Prostate gland (tissue), 2 donors: ENCODE results near the gene COLEC11. TPM values are rescaled to one million over a fixed set of nuclear protein-coding genes. Genes with fewer than 3 reads are reported as not detected.

Experiments used
- DNase-seq: peaks from one replicate; pipeline ENCODE4 v3.0.0-alpha.2; 2019; ENCODE audit warnings: low spot score
- H3K27ac ChIP-seq, 2 donors: fragments of 200-600 bp; sonication (generic); 2 replicates each; pipeline ENCODE4 v1.5.1; 2017 to 2019
- H3K27me3 ChIP-seq: fragments of 200-600 bp; sonication (generic); replicated peaks from 2 replicates; pipeline ENCODE4 v1.5.1; 2019; ENCODE audit not compliant: insufficient read depth
- H3K36me3 ChIP-seq, 2 donors: fragments of 200-600 bp; sonication (generic); 1 replicate in 1 of 2; 2 replicates in 1 of 2; pipeline versions ENCODE4 v1.5.1 to v1.8.1; 2017 to 2019
- H3K4me1 ChIP-seq: fragments of 200-600 bp; sonication (generic); replicated peaks from 2 replicates; pipeline ENCODE4 v1.5.1; 2019
- H3K4me3 ChIP-seq, 2 donors: fragments of 200-600 bp; sonication (generic); 2 replicates each; pipeline ENCODE4 v1.5.1; 2017 to 2019
- H3K9me3 ChIP-seq: fragments of 200-600 bp; sonication (generic); 2 replicates; pipeline ENCODE4 v1.5.1; 2017
- POLR2A ChIP-seq: fragments of 450-650 bp; IDR thresholded peaks from one replicate; pipeline ENCODE4 v1.6.1; 2016; ENCODE audit warnings: antibody characterized with exemption, mild to moderate bottlenecking
- POLR2AphosphoS5 ChIP-seq: sonication (generic); formaldehyde crosslinking; IDR thresholded peaks from one replicate; pipeline ENCODE4 v1.6.1; 2017; ENCODE audit warnings: antibody characterized with exemption
- WGBS: methylation state at CpG from one replicate; pipeline ENCODE4 v1.1.5; 2018; 5-methylcytosine and 5-hydroxymethylcytosine counted together
- intact Hi-C: fragments of 100-400 bp; cut with DNase I; formaldehyde crosslinking; loops from one replicate; pipeline ENCODE4 v1.14.2; 2022
- total RNA-seq, 2 donors: library from RNA; depleted of rRNA; stranded (reverse); fragments of >200 nt; gene quantifications; one replicate each; pipeline ENCODE4 v1.1.0, GENCODE V29; 2016
- TF ChIP-seq, protein P1 (sequence below), 4 experiments: fragments of 200-600 bp in 2 of 4; fragments of 450-650 bp in 2 of 4; sonication (generic) in 2 of 4; IDR thresholded peaks; 1 replicate in 3 of 4; 2 replicates in 1 of 4; pipeline ENCODE4 v1.5.1; 2016 to 2019; ENCODE audit warnings: antibody characterized with exemption in 4 of 4, mild to moderate bottlenecking in 2 of 4, moderate library complexity in 2 of 4

COLEC11 gene
- total RNA-seq, 2 donors from 2014 or later, result 2.9 to 10.5 TPM

DNA sequence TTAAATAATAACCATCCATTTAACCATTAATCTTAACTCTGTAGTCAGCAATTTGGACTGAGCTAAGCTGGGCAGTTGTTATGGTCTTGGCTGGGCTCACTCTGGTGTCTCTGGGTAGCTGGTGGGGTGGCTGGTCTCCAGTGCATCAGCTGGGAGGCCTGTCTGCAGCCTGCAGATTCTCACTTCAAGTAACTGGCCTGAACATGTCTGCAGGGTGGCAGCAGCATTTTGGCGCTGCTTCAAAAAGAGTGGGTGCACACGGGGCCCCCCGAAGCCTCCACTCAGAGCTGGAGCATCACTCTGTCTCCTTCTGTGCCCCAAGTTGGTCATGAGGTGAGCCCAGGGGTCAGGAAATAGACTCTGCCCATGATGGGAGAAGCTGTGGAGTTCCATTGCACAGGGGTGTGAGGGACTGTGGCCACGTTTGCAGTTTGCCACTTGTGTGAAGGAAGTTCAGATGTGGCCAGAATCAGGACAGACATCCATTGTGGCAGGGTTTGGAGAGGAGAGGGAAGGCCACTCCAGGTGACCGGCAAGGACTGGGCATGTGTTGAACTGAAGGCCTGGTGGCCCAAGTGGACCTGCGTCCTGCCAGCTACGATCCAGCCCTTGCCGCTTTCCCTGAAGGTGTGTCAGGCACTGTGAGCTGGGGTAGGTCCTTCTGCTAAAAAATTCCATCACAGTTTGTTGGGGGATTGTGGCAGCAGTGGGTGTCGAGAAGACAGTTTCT, 58.1 kb downstream of the COLEC11 start:
- intact Hi-C loops, result loop anchor here (5.0 kb wide), 2 partner anchors 231 to 351 kb away; no protein-coding TSS in a partner anchor
- H3K9me3 ChIP-seq, result no peaks in the 10 kb centered on the region
- H3K4me1 ChIP-seq, result no peaks in the 10 kb centered on the region
- H3K36me3 ChIP-seq, result no peaks in the 10 kb centered on the region
- 86% methylated on average over 9 of the region's 9 CpGs for WGBS
- H3K27ac ChIP-seq, result no peak overlapping the region
- TF ChIP-seq, protein P1, sequence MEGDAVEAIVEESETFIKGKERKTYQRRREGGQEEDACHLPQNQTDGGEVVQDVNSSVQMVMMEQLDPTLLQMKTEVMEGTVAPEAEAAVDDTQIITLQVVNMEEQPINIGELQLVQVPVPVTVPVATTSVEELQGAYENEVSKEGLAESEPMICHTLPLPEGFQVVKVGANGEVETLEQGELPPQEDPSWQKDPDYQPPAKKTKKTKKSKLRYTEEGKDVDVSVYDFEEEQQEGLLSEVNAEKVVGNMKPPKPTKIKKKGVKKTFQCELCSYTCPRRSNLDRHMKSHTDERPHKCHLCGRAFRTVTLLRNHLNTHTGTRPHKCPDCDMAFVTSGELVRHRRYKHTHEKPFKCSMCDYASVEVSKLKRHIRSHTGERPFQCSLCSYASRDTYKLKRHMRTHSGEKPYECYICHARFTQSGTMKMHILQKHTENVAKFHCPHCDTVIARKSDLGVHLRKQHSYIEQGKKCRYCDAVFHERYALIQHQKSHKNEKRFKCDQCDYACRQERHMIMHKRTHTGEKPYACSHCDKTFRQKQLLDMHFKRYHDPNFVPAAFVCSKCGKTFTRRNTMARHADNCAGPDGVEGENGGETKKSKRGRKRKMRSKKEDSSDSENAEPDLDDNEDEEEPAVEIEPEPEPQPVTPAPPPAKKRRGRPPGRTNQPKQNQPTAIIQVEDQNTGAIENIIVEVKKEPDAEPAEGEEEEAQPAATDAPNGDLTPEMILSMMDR (IDR thresholded peaks at IDR 0.05), result no peak
- TF ChIP-seq POLR2A (no peak), POLR2AphosphoS5 (no peak)
- no peak for DNase-seq
- H3K27me3 ChIP-seq, result no peaks in the 10 kb centered on the region
- no peak overlapping the region for H3K4me3 ChIP-seq

DNA sequence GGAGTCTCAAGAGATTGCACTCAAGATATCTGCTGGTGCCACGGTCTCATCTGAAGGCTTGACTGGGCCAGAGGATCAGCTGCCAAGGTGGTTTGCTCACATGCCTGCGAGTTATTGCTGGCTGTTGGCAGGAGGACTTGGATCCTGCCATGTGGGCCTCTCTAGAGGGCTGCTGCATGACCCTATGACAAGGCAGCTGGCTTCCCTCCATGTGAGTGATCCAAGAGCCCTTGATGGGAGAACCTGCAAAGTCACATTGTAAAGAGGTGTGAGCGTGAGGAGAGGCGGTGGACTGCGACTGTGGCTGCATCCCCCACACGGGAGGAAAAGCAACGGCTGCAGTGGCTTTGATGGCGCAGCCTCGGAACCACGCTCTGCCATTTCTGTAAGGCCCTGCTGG, 59.1 kb downstream of the COLEC11 start:
- no peaks in the 10 kb centered on the region for H3K27me3 ChIP-seq
- H3K4me3 ChIP-seq, result no peak overlapping the region
- no peak for TF ChIP-seq POLR2AphosphoS5
- TF ChIP-seq, protein P1 (IDR thresholded peaks at IDR 0.05), result no peak
- no peak for TF ChIP-seq POLR2A
- WGBS, result 81% methylated on average over 10 of the region's 10 CpGs
- intact Hi-C loops, result loop anchor here (5.0 kb wide), 2 partner anchors 232 to 352 kb away; no protein-coding TSS in a partner anchor
- H3K36me3 ChIP-seq, result no peaks in the 10 kb centered on the region
- no peak overlapping the region for H3K27ac ChIP-seq
- no peak for DNase-seq
- H3K9me3 ChIP-seq, result no peaks in the 10 kb centered on the region
- H3K4me1 ChIP-seq, result no peaks in the 10 kb centered on the region

DNA sequence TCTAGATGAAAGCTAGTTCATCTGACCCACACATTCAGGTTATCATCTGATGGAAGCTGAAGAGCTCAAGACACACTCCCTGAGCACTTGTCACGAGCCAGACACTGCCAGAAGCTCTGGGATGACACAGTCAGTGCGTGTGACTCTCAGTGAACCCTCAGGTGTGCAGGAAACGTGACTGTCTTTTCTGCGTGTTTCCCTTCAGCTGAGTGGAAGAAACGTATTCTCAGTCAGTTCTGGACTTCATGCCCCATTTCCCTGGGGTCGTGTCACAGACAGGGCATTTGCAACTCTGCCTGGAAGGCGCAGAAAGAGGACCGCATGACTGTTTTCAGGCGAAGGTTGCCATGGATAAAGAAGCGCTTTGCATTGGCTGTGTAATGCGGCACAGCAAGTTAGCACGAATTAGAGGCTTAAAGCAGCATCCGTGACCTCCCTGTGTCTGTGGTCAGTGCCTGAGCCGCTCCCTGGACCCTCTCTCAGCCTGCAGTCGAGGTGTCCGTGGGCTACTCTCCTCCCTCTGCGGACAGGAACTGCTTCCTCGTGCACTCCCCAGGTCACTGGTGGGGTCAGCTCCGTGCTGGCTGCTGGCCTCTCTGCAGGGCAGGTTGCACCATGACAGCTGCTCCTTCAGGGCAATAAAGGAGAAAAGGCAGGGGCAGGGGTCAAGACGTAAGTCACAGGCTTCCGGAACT, 59.8 kb downstream of the COLEC11 start:
- Histone ChIP-seq H3K4me1 (no peaks in the 10 kb centered on the region), H3K27ac (no peak overlapping the region), H3K36me3 (no peaks in the 10 kb centered on the region), H3K4me3 (no peak overlapping the region), H3K9me3 (no peaks in the 10 kb centered on the region), H3K27me3 (no peaks in the 10 kb centered on the region)
- 82% methylated on average over 21 of the region's 21 CpGs for WGBS
- DNase-seq, result no peak
- intact Hi-C loops, result loop anchor here (5.0 kb wide), 2 partner anchors 232 to 352 kb away; no protein-coding TSS in a partner anchor
- no peak for TF ChIP-seq POLR2A
- TF ChIP-seq, protein P1 (IDR thresholded peaks at IDR 0.05), result no peak

DNA sequence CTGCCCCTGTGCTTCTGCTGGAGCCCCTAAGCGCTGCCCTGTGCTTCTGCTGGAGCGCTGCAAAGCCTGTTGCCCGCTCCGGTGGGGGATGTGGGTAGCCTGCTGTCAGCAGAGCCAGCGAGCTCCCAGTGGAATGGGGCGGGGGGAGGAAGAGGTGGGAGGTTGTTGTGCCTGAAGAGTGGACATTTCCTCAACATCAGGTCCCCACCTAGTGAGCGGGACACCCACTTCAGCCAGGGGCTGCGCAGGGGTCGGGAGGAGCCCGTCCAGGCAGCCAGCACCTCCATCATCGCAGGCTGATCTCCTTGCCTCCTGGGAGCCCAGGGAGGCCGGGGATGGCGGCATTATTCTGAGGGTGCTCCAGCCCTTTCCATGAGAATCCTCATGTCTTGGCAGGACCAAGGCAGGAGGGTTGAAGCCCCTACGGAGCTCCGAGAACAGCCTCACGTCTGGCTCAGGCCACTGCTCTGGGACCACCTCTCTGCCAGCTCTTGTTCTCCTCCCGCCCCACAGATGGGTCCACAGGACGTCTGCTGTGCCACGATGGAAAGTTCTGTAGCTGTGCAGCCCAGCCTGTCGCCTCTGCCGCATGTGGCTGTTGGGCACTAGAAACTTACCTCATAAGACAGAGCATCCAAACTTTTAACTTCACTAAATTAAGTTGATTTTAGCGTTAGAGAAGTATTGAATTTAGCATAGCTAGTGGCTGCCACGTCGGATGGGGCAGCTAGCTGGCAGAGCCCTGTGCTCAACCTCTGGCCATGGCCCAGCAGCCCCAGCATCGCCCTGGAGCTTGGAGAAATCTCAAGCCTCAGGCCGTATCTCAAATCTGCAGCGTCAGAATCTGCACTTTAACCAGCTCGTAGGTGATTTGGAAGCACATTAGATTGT, 61.2 kb downstream of the COLEC11 start:
- H3K4me1 ChIP-seq, result no peaks in the 10 kb centered on the region
- 87% methylated on average over 27 of the region's 28 CpGs for WGBS
- H3K4me3 ChIP-seq, result no peak overlapping the region
- H3K27ac ChIP-seq, result no peak overlapping the region
- no peaks in the 10 kb centered on the region for H3K27me3 ChIP-seq
- no peaks in the 10 kb centered on the region for H3K36me3 ChIP-seq
- intact Hi-C loops, result no loop called here
- TF ChIP-seq POLR2A (no peak), POLR2AphosphoS5 (no peak)
- TF ChIP-seq, protein P1 (IDR thresholded peaks at IDR 0.05), result no peak
- no peaks in the 10 kb centered on the region for H3K9me3 ChIP-seq
- DNase-seq, result no peak
